Gastroesophageal sphincter (tissue), 4 donors: Measurements from ENCODE around the gene MYG1. TPM values are rescaled to one million over a fixed set of nuclear protein-coding genes. Genes with fewer than 3 reads are reported as not detected.

Experiments used
- ATAC-seq: fragments of 150-250 bp; one replicate; pipeline ENCODE4 v1.9.1; 2016; ENCODE audit warnings: mild to moderate bottlenecking, moderate library complexity
- H3K27ac ChIP-seq, 4 donors: fragments of 200-600 bp; sonication (generic) in 3 of 4; 1 replicate in 3 of 4; 2 replicates in 1 of 4; pipeline ENCODE4 v1.5.1; 2016 to 2019
- H3K27me3 ChIP-seq: fragments of 200-600 bp; sonication (generic); one replicate; pipeline ENCODE4 v1.5.1; 2019
- H3K36me3 ChIP-seq, 2 donors: fragments of 200-600 bp; sonication (generic); one replicate each; pipeline ENCODE4 v1.5.1; 2019; ENCODE audit warnings: control low read depth in 1 of 2
- H3K4me1 ChIP-seq, 3 donors: fragments of 200-600 bp; sonication (generic); 1 replicate in 2 of 3; 2 replicates in 1 of 3; pipeline ENCODE4 v1.5.1; 2016 to 2019; ENCODE audit warnings: control low read depth in 2 of 3
- H3K4me3 ChIP-seq, 2 donors: fragments of 200-600 bp; sonication (generic); one replicate each; pipeline ENCODE4 v1.5.1; 2019; ENCODE audit warnings: mild to moderate bottlenecking in 1 of 2, moderate library complexity in 1 of 2
- H3K9me3 ChIP-seq, 3 donors: fragments of 200-600 bp; sonication (generic); one replicate each; pipeline ENCODE4 v1.5.1; 2017 to 2019; ENCODE audit warnings: control low read depth in 2 of 3
- EP300 ChIP-seq: sonication (generic); formaldehyde crosslinking; IDR thresholded peaks from one replicate; pipeline ENCODE4 v1.6.1; 2017; ENCODE audit warnings: antibody characterized with exemption, mild to moderate bottlenecking
- POLR2A ChIP-seq, 2 donors: fragments of 450-650 bp; IDR thresholded peaks; one replicate each; pipeline ENCODE4 v1.6.1; 2017; ENCODE audit warnings: antibody characterized with exemption in 2 of 2, mild to moderate bottlenecking in 2 of 2, moderate library complexity in 1 of 2
- POLR2AphosphoS5 ChIP-seq: sonication (generic); formaldehyde crosslinking; IDR thresholded peaks from one replicate; pipeline ENCODE4 v1.6.1; 2017; ENCODE audit warnings: antibody characterized with exemption
- WGBS, 2 donors: methylation state at CpG; one replicate each; pipeline ENCODE4 v1.1.5; 2018; ENCODE audit warnings: low coverage in 1 of 2; 5-methylcytosine and 5-hydroxymethylcytosine counted together
- total RNA-seq, 4 donors: library from RNA; depleted of rRNA; stranded (reverse); fragments of >200 nt; gene quantifications; one replicate each; pipeline ENCODE4 v1.1.0, GENCODE V29; 2016
- TF ChIP-seq, protein P1 (sequence below), 4 experiments: fragments of 200-600 bp in 2 of 4; fragments of 450-650 bp in 2 of 4; sonication (generic) in 1 of 4; IDR thresholded peaks; one replicate each; pipeline ENCODE4 v1.5.1; 2017 to 2019; ENCODE audit warnings: antibody characterized with exemption in 4 of 4, mild to moderate bottlenecking in 2 of 4, moderate library complexity in 2 of 4

Gene MYG1
- total RNA-seq, 4 donors from 2014 or later: 40.9 to 49.2 (median 46.3) TPM

DNA sequence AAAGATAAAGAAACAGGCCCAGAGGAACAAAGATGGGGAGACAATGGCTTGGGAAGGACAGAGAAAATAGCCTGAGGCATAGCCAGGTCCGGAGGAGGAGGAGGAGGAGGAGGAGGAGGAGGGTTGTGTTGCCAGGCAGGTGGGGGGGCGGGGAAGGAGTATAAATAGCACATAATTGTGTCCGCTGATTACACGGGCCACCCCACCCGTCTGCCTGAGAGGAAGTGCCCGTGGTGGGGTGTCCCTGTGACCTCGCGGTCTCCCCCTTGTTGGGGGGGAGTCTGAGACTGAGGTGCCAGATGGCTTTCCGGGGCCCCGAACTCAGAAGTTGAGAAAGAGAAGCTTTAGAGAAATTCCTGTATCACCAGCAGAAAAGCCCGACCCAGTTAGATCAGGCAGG is 38.5 kb downstream of the MYG1 start:
- ATAC-seq: no peak
- Histone ChIP-seq H3K9me3 (no peaks in the 10 kb centered on the region), H3K36me3 (no peaks in the 10 kb centered on the region), H3K27ac (no peak overlapping the region), H3K4me1 (no peaks in the 10 kb centered on the region), H3K4me3 (no peak overlapping the region), H3K27me3 (peaks cover 61% of the 10 kb centered on the region)
- TF ChIP-seq, protein P1, sequence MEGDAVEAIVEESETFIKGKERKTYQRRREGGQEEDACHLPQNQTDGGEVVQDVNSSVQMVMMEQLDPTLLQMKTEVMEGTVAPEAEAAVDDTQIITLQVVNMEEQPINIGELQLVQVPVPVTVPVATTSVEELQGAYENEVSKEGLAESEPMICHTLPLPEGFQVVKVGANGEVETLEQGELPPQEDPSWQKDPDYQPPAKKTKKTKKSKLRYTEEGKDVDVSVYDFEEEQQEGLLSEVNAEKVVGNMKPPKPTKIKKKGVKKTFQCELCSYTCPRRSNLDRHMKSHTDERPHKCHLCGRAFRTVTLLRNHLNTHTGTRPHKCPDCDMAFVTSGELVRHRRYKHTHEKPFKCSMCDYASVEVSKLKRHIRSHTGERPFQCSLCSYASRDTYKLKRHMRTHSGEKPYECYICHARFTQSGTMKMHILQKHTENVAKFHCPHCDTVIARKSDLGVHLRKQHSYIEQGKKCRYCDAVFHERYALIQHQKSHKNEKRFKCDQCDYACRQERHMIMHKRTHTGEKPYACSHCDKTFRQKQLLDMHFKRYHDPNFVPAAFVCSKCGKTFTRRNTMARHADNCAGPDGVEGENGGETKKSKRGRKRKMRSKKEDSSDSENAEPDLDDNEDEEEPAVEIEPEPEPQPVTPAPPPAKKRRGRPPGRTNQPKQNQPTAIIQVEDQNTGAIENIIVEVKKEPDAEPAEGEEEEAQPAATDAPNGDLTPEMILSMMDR (IDR thresholded peaks at IDR 0.05): no peak
- no peak for TF ChIP-seq POLR2AphosphoS5
- no peak for TF ChIP-seq EP300
- no peak for TF ChIP-seq POLR2A (IDR thresholded peaks at IDR 0.05)
- WGBS, 2 donors: 0 to 31% methylated on average over 1 to 10 of the region's 11 CpGs

DNA sequence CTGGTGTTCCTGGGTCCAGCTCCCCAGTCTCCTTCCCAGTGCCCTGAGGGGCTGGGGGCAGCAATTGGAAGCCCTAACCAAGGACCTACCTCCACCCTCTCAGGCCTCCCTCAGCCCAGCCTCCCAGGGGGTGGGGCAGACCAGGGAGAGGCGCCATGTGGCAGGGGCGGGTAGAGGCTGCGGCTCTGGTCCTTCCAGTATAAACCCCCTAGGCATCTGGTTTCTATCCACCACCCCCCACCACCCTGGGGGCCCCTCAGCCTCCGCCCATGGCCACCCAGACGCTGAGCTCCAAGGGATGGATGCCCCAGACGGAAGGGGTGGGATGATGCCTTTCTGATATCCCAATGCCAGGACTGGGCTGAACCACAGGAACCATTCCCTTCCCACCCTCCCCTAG is 39.4 kb downstream of the MYG1 start:
- peaks cover 52% of the 10 kb centered on the region for H3K27me3 ChIP-seq

GRCh38 chr12:53340398-53340797 is 40.9 kb downstream of the MYG1 start:
- Histone ChIP-seq H3K36me3 (no peaks in the 10 kb centered on the region), H3K27me3 (peaks cover 37% of the 10 kb centered on the region), H3K4me3 (no peak overlapping the region), H3K27ac (no peak overlapping the region), H3K9me3 (no peaks in the 10 kb centered on the region), H3K4me1 (peaks cover 0 to 15% (median 5%) of the 10 kb centered on the region in 3 donors)
- TF ChIP-seq, protein P1 (IDR thresholded peaks at IDR 0.05): no peak
- no peak for TF ChIP-seq POLR2AphosphoS5
- no peak for TF ChIP-seq EP300
- no peak for TF ChIP-seq POLR2A (IDR thresholded peaks at IDR 0.05)
- WGBS, 2 donors: 86% methylated on average over 1 of the region's 9 CpGs; no CpG with 5 or more reads in 1 of the 2 donors
- no peak for ATAC-seq

More for the DNA sequence above, 39.4 kb downstream of the MYG1 start:
- H3K4me3 ChIP-seq: no peak overlapping the region
- no peaks in the 10 kb centered on the region for H3K36me3 ChIP-seq
- H3K9me3 ChIP-seq: no peaks in the 10 kb centered on the region
- no CpG with 5 or more reads among the region's 6 CpGs for WGBS, 2 donors
- ATAC-seq: peak; percentile 19
- TF ChIP-seq EP300 (no peak), POLR2A (IDR thresholded peaks at IDR 0.05) (no peak), POLR2AphosphoS5 (no peak)
- TF ChIP-seq, protein P1 (IDR thresholded peaks at IDR 0.05): no peak
- no peak overlapping the region for H3K27ac ChIP-seq
- peaks cover 0 to under 1% (median 0%) of the 10 kb centered on the region in 3 donors for H3K4me1 ChIP-seq

DNA sequence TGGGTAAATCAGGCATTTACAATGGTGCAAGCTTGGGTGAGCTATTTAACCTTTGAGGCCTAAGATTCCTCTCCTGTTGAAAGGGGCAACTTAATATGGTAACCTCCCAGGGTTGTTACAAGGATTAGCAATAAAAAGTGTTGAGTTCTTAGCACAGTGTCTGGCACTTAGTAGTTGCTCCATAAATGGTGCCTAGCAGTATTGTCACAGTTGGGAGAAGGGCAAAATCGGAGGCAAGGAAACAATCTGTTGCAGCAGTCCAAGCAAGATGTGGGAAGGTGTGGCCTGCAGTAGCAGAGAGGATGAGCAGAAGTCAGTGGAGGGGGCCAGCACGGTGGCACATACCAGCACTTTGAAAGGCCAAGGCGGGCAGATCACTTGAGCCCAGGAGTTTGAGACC is 44.0 kb downstream of the MYG1 start:
- ATAC-seq: no peak
- H3K27ac ChIP-seq: no peak overlapping the region
- TF ChIP-seq POLR2A (IDR thresholded peaks at IDR 0.05) (no peak), POLR2AphosphoS5 (no peak), EP300 (no peak)
- TF ChIP-seq, protein P1 (IDR thresholded peaks at IDR 0.05): no peak
- H3K27me3 ChIP-seq: peaks cover 7% of the 10 kb centered on the region
- H3K9me3 ChIP-seq: no peaks in the 10 kb centered on the region
- peaks cover 0 to 24% (median 9%) of the 10 kb centered on the region in 3 donors for H3K4me1 ChIP-seq
- no peak overlapping the region for H3K4me3 ChIP-seq
- H3K36me3 ChIP-seq: no peaks in the 10 kb centered on the region
- 50 to 67% methylated on average over 2 to 3 of the region's 3 CpGs for WGBS, 2 donors

- peaks cover 0 to 24% (median 9%) of the 10 kb centered on the region in 3 donors for H3K4me1 ChIP-seq
- H3K27me3 ChIP-seq: peaks cover 1% of the 10 kb centered on the region
- 94% methylated on average over 4 of the region's 4 CpGs; no CpG with 5 or more reads in 1 of the 2 donors for WGBS, 2 donors
- no peak overlapping the region for H3K4me3 ChIP-seq
- H3K36me3 ChIP-seq: no peaks in the 10 kb centered on the region
- peak overlapping the region in 3 of 4 donors; percentile 87 to 94 (median 92) for H3K27ac ChIP-seq
- H3K9me3 ChIP-seq: no peaks in the 10 kb centered on the region
- no peak for TF ChIP-seq POLR2A (IDR thresholded peaks at IDR 0.05)
- no peak for ATAC-seq
Observed at GRCh38 chr12:53343969-53344368, 44.5 kb downstream of the MYG1 start.
